NCI-H526 (cell line): ENCODE results near the gene TBCCD1.
"Not testable (repeated sequence)": the region's sequence is repeated elsewhere in the genome, so short reads cannot be mapped to it uniquely, and the experiment has no call there.

Experiments
- DNase-seq, 2 experiments: peaks; one replicate each; lab custom pipeline; 2025; lab: John Stamatoyannopoulos, UW

The TBCCD1 gene

GRCh38 chr3:186594591-186595113 lies 27.5 kb upstream of the TBCCD1 start:
- no peak for DNase-seq

- DNase-seq, result no peak
These were observed 26.7 kb upstream of the TBCCD1 start for GRCh38 chr3:186593862-186594261.

- DNase-seq, result no peak
These were observed 25.5 kb upstream of the TBCCD1 start for GRCh38 chr3:186592682-186593081.

- DNase-seq, result no peak
These were observed 23.6 kb upstream of the TBCCD1 start for GRCh38 chr3:186590580-186591295.

- no peak for DNase-seq
These were observed 22.9 kb upstream of the TBCCD1 start for GRCh38 chr3:186589856-186590579.

- no peak for DNase-seq
These were observed 22.0 kb upstream of the TBCCD1 start for GRCh38 chr3:186589121-186589520.

- no peak for DNase-seq
These were observed 21.5 kb upstream of the TBCCD1 start for GRCh38 chr3:186588632-186589031.

- DNase-seq, result no peak
These were observed 20.0 kb upstream of the TBCCD1 start for GRCh38 chr3:186587183-186587582.

- DNase-seq, result not testable (repeated sequence)
These were observed 19.1 kb upstream of the TBCCD1 start for GRCh38 chr3:186586245-186586644.

- no peak for DNase-seq
These were observed 16.7 kb upstream of the TBCCD1 start for GRCh38 chr3:186583831-186584230.

GRCh38 chr3:186582541-186582940 lies 15.4 kb upstream of the TBCCD1 start:
- no peak for DNase-seq

- DNase-seq, result no peak
These were observed 13.6 kb upstream of the TBCCD1 start for GRCh38 chr3:186580785-186581184.

- no peak for DNase-seq
These were observed 10.4 kb upstream of the TBCCD1 start for GRCh38 chr3:186577521-186577920.

- no peak for DNase-seq
These were observed 4.5 kb upstream of the TBCCD1 start for GRCh38 chr3:186571644-186572013.

- peak in 1 of 2 experiments; percentile 22 for DNase-seq
These were observed 4.0 kb upstream of the TBCCD1 start for GRCh38 chr3:186570941-186571643.

- DNase-seq, result peak; percentile 99
These were observed 3.2 kb upstream of the TBCCD1 start, which contains the start of gene DNAJB11 for GRCh38 chr3:186570096-186570940. DNAJB11 (plus strand) TSS chr3:186570720; CDS start chr3:186570898, 178 bp downstream.

GRCh38 chr3:186569779-186570095 lies 2.6 kb upstream of the TBCCD1 start:
- DNase-seq, result no peak

GRCh38 chr3:186569361-186569760 lies 2.2 kb upstream of the TBCCD1 start:
- not testable (repeated sequence) for DNase-seq

- no peak for DNase-seq
These were observed 417 bp downstream of the TBCCD1 start for GRCh38 chr3:186566772-186567071.

- no peak for DNase-seq
These were observed 2.6 kb downstream of the TBCCD1 start for GRCh38 chr3:186564586-186564985.

GRCh38 chr3:186552408-186553031 lies 14.6 kb downstream of the TBCCD1 start:
- DNase-seq, result no peak

- peak in 1 of 2 experiments; percentile 10 for DNase-seq
These were observed 15.8 kb downstream of the TBCCD1 start for GRCh38 chr3:186551387-186551786.
